HUES48 (cell line): ENCODE data around the gene FAM13A.

Source experiments
- H3K27ac ChIP-seq: one replicate; pipeline ENCODE4 v1.7.0; 2013; ENCODE audit warnings: low read depth, low read length, inconsistent platforms
- H3K27me3 ChIP-seq: 2 replicates; pipeline ENCODE4 v1.6.1; 2013; ENCODE audit warnings: mild to moderate bottlenecking, low read length; ENCODE audit not compliant: control insufficient read depth, insufficient read depth
- H3K36me3 ChIP-seq: 2 replicates; pipeline ENCODE4 v1.6.1; 2013; ENCODE audit warnings: low read length; ENCODE audit not compliant: control insufficient read depth, insufficient read depth
- H3K4me1 ChIP-seq: 2 replicates; pipeline ENCODE4 v1.6.1; 2013; ENCODE audit warnings: mild to moderate bottlenecking, low read length; ENCODE audit not compliant: control insufficient read depth, insufficient read depth
- H3K4me3 ChIP-seq: 2 replicates; pipeline ENCODE4 v1.5.1; 2013; ENCODE audit warnings: mild to moderate bottlenecking, low read depth, low read length
- H3K9ac ChIP-seq: 2 replicates; pipeline ENCODE4 v1.6.1; 2013; ENCODE audit warnings: mild to moderate bottlenecking, low read depth, low read length, moderate library complexity
- H3K9me3 ChIP-seq: 2 replicates; pipeline ENCODE4 v1.6.1; 2013; ENCODE audit warnings: low read length; ENCODE audit not compliant: control insufficient read depth, insufficient read depth

The FAM13A gene

DNA sequence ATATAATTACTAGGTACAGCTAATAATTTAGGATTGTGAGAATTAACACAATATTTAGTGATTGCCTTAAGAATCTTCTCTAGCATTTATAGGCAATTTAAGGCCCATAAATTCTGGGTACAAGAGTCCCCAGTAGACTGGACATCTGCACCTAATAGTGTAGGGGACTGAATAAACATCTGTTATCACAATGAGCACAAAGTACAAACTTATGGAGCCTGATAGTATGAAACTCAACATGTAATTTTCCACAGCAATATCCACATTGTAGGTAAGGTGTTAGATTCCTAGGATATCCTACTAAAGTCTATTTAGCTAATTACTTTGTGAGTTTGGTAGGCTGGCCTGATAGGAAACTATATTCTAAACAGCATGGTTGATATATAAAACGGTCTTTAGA is 178.3 kb downstream of the FAM13A start:
- Histone ChIP-seq H3K9ac (no peak overlapping the region), H3K36me3 (no peaks in the 10 kb centered on the region), H3K27ac (no peak overlapping the region), H3K9me3 (no peaks in the 10 kb centered on the region), H3K4me1 (peaks cover 5% of the 10 kb centered on the region), H3K27me3 (no peaks in the 10 kb centered on the region), H3K4me3 (no peak overlapping the region)

DNA sequence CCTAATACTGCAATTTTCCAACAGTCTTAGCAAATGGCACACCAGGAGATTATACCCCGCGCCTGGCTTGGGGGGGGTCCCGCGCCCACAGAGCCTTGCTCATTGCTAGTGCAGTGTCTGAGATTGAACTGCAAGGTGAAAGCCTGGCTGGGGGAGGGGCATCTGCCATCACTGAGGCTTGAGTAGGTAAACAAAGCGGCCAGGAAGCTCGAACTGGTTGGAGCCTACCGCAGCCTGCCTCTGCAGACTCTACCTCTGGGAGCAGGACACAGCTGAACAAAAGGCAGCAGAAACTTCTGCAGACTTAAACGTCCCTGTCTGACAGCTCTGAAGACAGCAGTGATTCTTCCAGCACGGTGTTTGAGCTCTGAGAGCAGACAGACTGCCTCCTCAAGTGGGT is 186.6 kb downstream of the FAM13A start:
- Histone ChIP-seq H3K4me3 (no peak overlapping the region), H3K9ac (no peak overlapping the region), H3K36me3 (no peaks in the 10 kb centered on the region), H3K9me3 (peaks cover 6% of the 10 kb centered on the region; the same call in 1 of the 2 replicates), H3K27me3 (no peaks in the 10 kb centered on the region), H3K27ac (no peak overlapping the region), H3K4me1 (no peaks in the 10 kb centered on the region)

GRCh38 chr4:88868510-88868909 is 188.5 kb downstream of the FAM13A start:
- Histone ChIP-seq H3K36me3 (no peaks in the 10 kb centered on the region), H3K4me1 (no peaks in the 10 kb centered on the region), H3K27ac (no peak overlapping the region), H3K9ac (no peak overlapping the region), H3K27me3 (no peaks in the 10 kb centered on the region), H3K9me3 (peaks cover 6% of the 10 kb centered on the region; the same call in 1 of the 2 replicates), H3K4me3 (no peak overlapping the region)

GRCh38 chr4:88866862-88867550 is 190.0 kb downstream of the FAM13A start:
- H3K9me3 ChIP-seq, result peaks cover 6% of the 10 kb centered on the region; the same call in 1 of the 2 replicates
- no peaks in the 10 kb centered on the region for H3K36me3 ChIP-seq
- H3K4me1 ChIP-seq, result no peaks in the 10 kb centered on the region
- no peak overlapping the region for H3K9ac ChIP-seq
- no peaks in the 10 kb centered on the region for H3K27me3 ChIP-seq
- H3K27ac ChIP-seq, result no peak overlapping the region
- no peak overlapping the region for H3K4me3 ChIP-seq

GRCh38 chr4:88865466-88865865 is 191.5 kb downstream of the FAM13A start:
- H3K4me1 ChIP-seq, result no peaks in the 10 kb centered on the region
- H3K9ac ChIP-seq, result no peak overlapping the region
- no peak overlapping the region for H3K27ac ChIP-seq
- no peaks in the 10 kb centered on the region for H3K27me3 ChIP-seq
- no peak overlapping the region for H3K4me3 ChIP-seq
- no peaks in the 10 kb centered on the region for H3K36me3 ChIP-seq
- H3K9me3 ChIP-seq, result peaks cover 4% of the 10 kb centered on the region; the same call in 1 of the 2 replicates

DNA sequence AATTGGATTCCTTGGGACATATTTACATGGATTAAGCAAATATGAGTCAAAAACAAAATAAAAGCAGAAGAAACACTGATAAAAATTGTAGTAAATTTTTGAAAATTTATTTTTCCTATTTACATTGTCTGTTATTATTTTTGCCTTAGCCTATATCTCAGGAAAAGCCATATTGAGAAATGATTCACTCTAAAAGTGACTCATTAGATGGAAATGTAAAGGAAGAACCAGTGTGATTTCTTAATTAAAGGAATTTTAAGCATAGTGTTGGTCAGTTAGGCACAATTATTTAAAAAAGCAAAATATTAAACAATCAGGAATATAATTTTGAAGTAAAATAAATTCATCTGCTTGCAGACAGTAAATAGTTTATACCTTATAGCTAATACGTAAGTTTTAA is 191.9 kb downstream of the FAM13A start:
- Histone ChIP-seq H3K4me1 (no peaks in the 10 kb centered on the region), H3K4me3 (no peak overlapping the region), H3K36me3 (no peaks in the 10 kb centered on the region), H3K9ac (no peak overlapping the region), H3K27ac (no peak overlapping the region), H3K9me3 (no peaks in the 10 kb centered on the region), H3K27me3 (no peaks in the 10 kb centered on the region)

- Histone ChIP-seq H3K27ac (no peak overlapping the region), H3K9me3 (no peaks in the 10 kb centered on the region), H3K36me3 (no peaks in the 10 kb centered on the region), H3K9ac (no peak overlapping the region), H3K4me3 (no peak overlapping the region), H3K27me3 (no peaks in the 10 kb centered on the region), H3K4me1 (no peaks in the 10 kb centered on the region; the same call in 1 of the 2 replicates)
Measured at GRCh38 chr4:88860586-88860985, 196.4 kb downstream of the FAM13A start.

- Histone ChIP-seq H3K4me1 (no peaks in the 10 kb centered on the region; the same call in 1 of the 2 replicates), H3K27me3 (no peaks in the 10 kb centered on the region), H3K9ac (no peak overlapping the region), H3K4me3 (no peak overlapping the region), H3K9me3 (no peaks in the 10 kb centered on the region), H3K36me3 (no peaks in the 10 kb centered on the region), H3K27ac (no peak overlapping the region)
Measured at GRCh38 chr4:88859191-88859812, 197.7 kb downstream of the FAM13A start.

GRCh38 chr4:88858752-88859151 is 198.2 kb downstream of the FAM13A start:
- no peaks in the 10 kb centered on the region for H3K36me3 ChIP-seq
- no peaks in the 10 kb centered on the region for H3K27me3 ChIP-seq
- H3K27ac ChIP-seq, result no peak overlapping the region
- no peaks in the 10 kb centered on the region for H3K9me3 ChIP-seq
- no peak overlapping the region for H3K4me3 ChIP-seq
- H3K9ac ChIP-seq, result no peak overlapping the region
- no peaks in the 10 kb centered on the region; the same call in 1 of the 2 replicates for H3K4me1 ChIP-seq

DNA sequence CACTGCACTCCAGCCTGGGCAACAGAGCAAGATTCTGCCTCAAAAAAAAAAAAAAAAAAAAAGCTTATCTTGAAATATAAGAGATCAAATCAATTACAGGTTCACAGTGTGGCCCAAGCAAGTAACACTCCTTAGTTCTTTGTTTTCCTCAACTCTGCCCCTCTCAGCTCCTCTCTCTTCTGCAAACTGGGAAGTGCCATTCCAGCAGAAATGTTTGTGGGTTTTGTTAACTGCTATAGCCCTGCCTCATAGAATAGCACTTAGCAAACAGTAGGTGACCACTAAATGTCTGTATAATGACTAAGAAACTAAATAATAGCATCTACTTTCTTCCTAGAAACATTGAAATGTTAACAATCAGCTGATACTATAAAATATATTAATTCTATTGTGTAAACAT is 199.4 kb downstream of the FAM13A start:
- no peak overlapping the region for H3K4me3 ChIP-seq
- no peak overlapping the region for H3K9ac ChIP-seq
- H3K9me3 ChIP-seq, result no peaks in the 10 kb centered on the region
- H3K36me3 ChIP-seq, result no peaks in the 10 kb centered on the region
- no peak overlapping the region for H3K27ac ChIP-seq
- H3K4me1 ChIP-seq, result no peaks in the 10 kb centered on the region; the same call in 1 of the 2 replicates
- H3K27me3 ChIP-seq, result no peaks in the 10 kb centered on the region

DNA sequence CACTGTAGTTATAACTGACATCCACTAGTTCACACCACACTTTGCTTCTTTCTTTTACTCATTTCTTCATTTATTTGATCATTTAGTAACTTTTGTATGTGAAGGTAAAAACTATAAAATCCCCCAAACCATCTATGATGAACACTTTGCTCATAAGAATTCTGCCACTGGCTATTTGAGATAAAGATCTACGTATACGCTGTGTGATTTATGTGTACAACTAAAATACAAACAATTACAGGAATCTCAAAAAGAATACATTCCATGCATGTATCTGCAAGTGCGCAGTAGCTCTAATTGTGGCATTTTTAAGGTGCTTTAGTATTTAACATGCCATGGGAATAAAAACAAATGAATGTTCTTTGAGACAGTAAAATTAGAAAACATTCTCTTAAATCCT is 202.5 kb downstream of the FAM13A start:
- H3K9me3 ChIP-seq, result no peaks in the 10 kb centered on the region
- no peaks in the 10 kb centered on the region; the same call in 1 of the 2 replicates for H3K4me1 ChIP-seq
- no peaks in the 10 kb centered on the region for H3K27me3 ChIP-seq
- no peak overlapping the region for H3K27ac ChIP-seq
- no peak overlapping the region for H3K9ac ChIP-seq
- H3K4me3 ChIP-seq, result no peak overlapping the region
- H3K36me3 ChIP-seq, result no peaks in the 10 kb centered on the region
